NT2/D1 (cell line): ENCODE results near the gene GPR15.

Experiments
- DNase-seq: peaks from one replicate; pipeline ENCODE4 v3.0.0-alpha.2; 2011; ENCODE audit warnings: low read depth, low spot score
- H3K27me3 ChIP-seq: 2 replicates; pipeline ENCODE4 v1.6.0; 2011; ENCODE audit warnings: mild to moderate bottlenecking; ENCODE audit not compliant: insufficient read length, insufficient read depth
- H3K36me3 ChIP-seq: 2 replicates; pipeline ENCODE4 v1.6.1; 2011; ENCODE audit warnings: mild to moderate bottlenecking, low read length, mixed read lengths; ENCODE audit not compliant: insufficient read depth, insufficient read length
- H3K4me1 ChIP-seq: 2 replicates; pipeline ENCODE4 v1.5.1; 2011; ENCODE audit not compliant: insufficient read depth, insufficient read length
- H3K4me3 ChIP-seq: 2 replicates; pipeline ENCODE4 v1.5.1; 2011; ENCODE audit warnings: low read depth; ENCODE audit not compliant: insufficient read length
- H3K9ac ChIP-seq: 2 replicates; pipeline ENCODE4 v1.6.0; 2011; ENCODE audit warnings: low read depth; ENCODE audit not compliant: insufficient read length
- H3K9me3 ChIP-seq: 2 replicates; pipeline ENCODE4 v1.5.1; 2011; ENCODE audit warnings: mild to moderate bottlenecking, low read length; ENCODE audit not compliant: insufficient read depth
- SUZ12 ChIP-seq: IDR thresholded peaks from 2 replicates; pipeline ENCODE4 v1.6.1; 2011; ENCODE audit not compliant: insufficient read length, insufficient read depth; ENCODE audit errors: extremely low read depth
- YY1 ChIP-seq: IDR thresholded peaks from 2 replicates; pipeline ENCODE4 v1.6.1; 2011; ENCODE audit not compliant: insufficient read length, insufficient read depth
- ZNF274 ChIP-seq: IDR thresholded peaks from 2 replicates; pipeline ENCODE4 v1.6.1; 2011; ENCODE audit warnings: mild to moderate bottlenecking, low read depth, low read length

GPR15 gene

GRCh38 chr3:98531622-98532274 lies at the start of gene GPR15:
Gene GPR15, plus strand, starts transcription at chr3:98531978. Its CDS starts 56 bp downstream, at chr3:98532034.
- Histone ChIP-seq H3K36me3 (no peaks in the 10 kb centered on the region), H3K27me3 (no peaks in the 10 kb centered on the region), H3K9me3 (no peaks in the 10 kb centered on the region), H3K9ac (no peak within 1 kb of the TSS), H3K4me3 (no peak within 1 kb of the TSS), H3K4me1 (no peaks in the 10 kb centered on the region)
- no peak for DNase-seq
- TF ChIP-seq ZNF274 (no peak), SUZ12 (no peak), YY1 (no peak)

- TF ChIP-seq YY1 (no peak), SUZ12 (no peak), ZNF274 (no peak)
- DNase-seq: no peak
Measured at GRCh38 chr3:98482717-98483482, 48.9 kb upstream of the GPR15 start.

GRCh38 chr3:98483626-98484025 lies 48.2 kb upstream of the GPR15 start:
- Histone ChIP-seq H3K4me1 (no peaks in the 10 kb centered on the region), H3K9ac (no peak overlapping the region), H3K4me3 (no peak overlapping the region), H3K36me3 (no peaks in the 10 kb centered on the region), H3K9me3 (no peaks in the 10 kb centered on the region; the same call in 1 of the 2 replicates), H3K27me3 (no peaks in the 10 kb centered on the region)
- no peak for TF ChIP-seq YY1
- no peak for TF ChIP-seq SUZ12
- no peak for TF ChIP-seq ZNF274
- DNase-seq: no peak

More at GRCh38 chr3:98482717-98483482, 48.9 kb upstream of the GPR15 start:
- H3K9ac ChIP-seq: no peak overlapping the region
- no peaks in the 10 kb centered on the region for H3K36me3 ChIP-seq
- H3K27me3 ChIP-seq: no peaks in the 10 kb centered on the region
- H3K9me3 ChIP-seq: no peaks in the 10 kb centered on the region
- no peak overlapping the region for H3K4me3 ChIP-seq
- H3K4me1 ChIP-seq: no peaks in the 10 kb centered on the region

DNA sequence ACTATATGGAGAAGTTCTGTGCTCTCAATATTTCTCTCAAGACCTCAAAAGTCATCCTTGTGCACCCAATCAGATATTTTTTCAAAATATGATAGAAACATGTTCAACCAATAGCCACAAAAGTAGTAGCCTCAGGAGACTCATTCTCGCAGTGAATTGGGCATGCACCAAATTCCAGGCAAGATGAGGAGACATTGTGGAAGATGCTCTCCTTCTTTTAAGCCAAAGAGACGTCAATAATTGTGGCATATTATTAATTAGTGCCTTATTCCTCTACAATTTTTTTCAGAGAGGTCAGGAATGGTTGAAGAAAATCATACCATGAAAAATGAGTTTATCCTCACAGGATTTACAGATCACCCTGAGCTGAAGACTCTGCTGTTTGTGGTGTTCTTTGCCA lies 34.4 kb upstream of the GPR15 start, which contains the start of gene OR5K2:
TSS of gene OR5K2 (plus strand) at position 301 of the 400 bp plus-strand sequence. CDS start at position 301, 0 bp downstream.
- no peaks in the 10 kb centered on the region for H3K9me3 ChIP-seq
- H3K4me1 ChIP-seq: no peaks in the 10 kb centered on the region
- H3K27me3 ChIP-seq: no peaks in the 10 kb centered on the region
- H3K4me3 ChIP-seq: no peak within 1 kb of the TSS
- TF ChIP-seq YY1: no peak
- no peak for TF ChIP-seq SUZ12
- no peak for TF ChIP-seq ZNF274
- no peak for DNase-seq
- no peaks in the 10 kb centered on the region for H3K36me3 ChIP-seq
- no peak within 1 kb of the TSS for H3K9ac ChIP-seq

DNA sequence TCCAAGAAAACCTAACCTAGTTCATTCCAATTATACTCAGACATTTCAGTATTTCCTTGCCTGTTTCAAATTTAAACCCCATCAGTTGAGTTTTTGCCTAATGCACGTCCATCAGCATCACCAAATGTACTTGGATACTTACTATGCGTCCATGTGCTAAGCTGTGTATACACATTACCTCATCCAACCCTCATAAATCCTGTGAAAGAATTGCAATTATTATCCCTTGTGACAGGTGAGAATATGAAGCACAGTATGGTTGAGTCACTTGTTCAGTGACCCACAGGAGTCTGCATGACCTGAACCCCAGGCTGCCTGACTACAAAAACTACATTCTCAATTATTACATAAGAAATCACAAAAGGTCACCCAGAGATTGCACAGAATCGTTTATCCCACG lies 31.8 kb upstream of the GPR15 start:
- TF ChIP-seq YY1 (no peak), SUZ12 (no peak), ZNF274 (no peak)
- Histone ChIP-seq H3K36me3 (no peaks in the 10 kb centered on the region), H3K4me1 (no peaks in the 10 kb centered on the region), H3K9me3 (no peaks in the 10 kb centered on the region), H3K4me3 (no peak overlapping the region), H3K9ac (no peak overlapping the region), H3K27me3 (no peaks in the 10 kb centered on the region)
- DNase-seq: no peak

DNA sequence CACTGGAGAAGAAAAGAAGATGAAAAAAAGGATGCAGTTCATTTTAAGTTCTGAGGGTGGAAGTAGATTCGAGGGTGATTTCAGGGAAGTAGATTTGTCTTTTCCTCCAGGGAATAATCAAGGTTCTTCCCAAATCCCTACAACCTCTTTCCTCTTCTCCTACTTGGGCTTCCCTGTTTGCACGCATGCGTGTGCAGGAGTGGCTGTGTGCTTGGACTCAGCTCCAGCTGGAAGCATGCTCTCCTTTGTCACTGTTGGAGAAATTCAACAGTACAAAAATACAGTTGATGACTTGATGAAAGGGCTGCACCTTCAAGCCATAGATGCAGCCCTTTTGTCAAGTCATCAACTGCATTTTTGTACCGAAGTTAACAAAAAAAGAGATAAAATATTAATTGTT lies 30.5 kb upstream of the GPR15 start:
- Histone ChIP-seq H3K4me3 (no peak overlapping the region), H3K9ac (no peak overlapping the region), H3K36me3 (no peaks in the 10 kb centered on the region), H3K27me3 (no peaks in the 10 kb centered on the region), H3K9me3 (no peaks in the 10 kb centered on the region), H3K4me1 (no peaks in the 10 kb centered on the region)
- TF ChIP-seq YY1: no peak
- TF ChIP-seq SUZ12: no peak
- TF ChIP-seq ZNF274: no peak
- DNase-seq: no peak

GRCh38 chr3:98501863-98502576 lies 29.8 kb upstream of the GPR15 start:
- no peak for TF ChIP-seq YY1
- TF ChIP-seq ZNF274: no peak
- no peak for TF ChIP-seq SUZ12
- DNase-seq: no peak
- Histone ChIP-seq H3K36me3 (no peaks in the 10 kb centered on the region), H3K9ac (no peak overlapping the region), H3K4me3 (no peak overlapping the region), H3K9me3 (no peaks in the 10 kb centered on the region), H3K27me3 (no peaks in the 10 kb centered on the region), H3K4me1 (no peaks in the 10 kb centered on the region)
